Subcutaneous adipose tissue (tissue), 4 donors: ENCODE measurements around the gene FGF8. TPM values are rescaled to one million over a fixed set of nuclear protein-coding genes. Genes with fewer than 3 reads are reported as not detected.

Experiments
- total RNA-seq, 4 donors: library from RNA; depleted of rRNA; stranded (reverse); fragments of >200 nt; gene quantifications; one replicate each; pipeline ENCODE4 v1.1.0, GENCODE V29; 2016
- TF ChIP-seq, protein P1 (sequence below): fragments of 450-650 bp; IDR thresholded peaks from one replicate; pipeline ENCODE4 v1.5.1; 2016; ENCODE audit warnings: low read depth, mild to moderate bottlenecking, control low read depth, antibody characterized with exemption, moderate library complexity

FGF8 gene
- total RNA-seq, 4 donors from 2014 or later: not detected

DNA sequence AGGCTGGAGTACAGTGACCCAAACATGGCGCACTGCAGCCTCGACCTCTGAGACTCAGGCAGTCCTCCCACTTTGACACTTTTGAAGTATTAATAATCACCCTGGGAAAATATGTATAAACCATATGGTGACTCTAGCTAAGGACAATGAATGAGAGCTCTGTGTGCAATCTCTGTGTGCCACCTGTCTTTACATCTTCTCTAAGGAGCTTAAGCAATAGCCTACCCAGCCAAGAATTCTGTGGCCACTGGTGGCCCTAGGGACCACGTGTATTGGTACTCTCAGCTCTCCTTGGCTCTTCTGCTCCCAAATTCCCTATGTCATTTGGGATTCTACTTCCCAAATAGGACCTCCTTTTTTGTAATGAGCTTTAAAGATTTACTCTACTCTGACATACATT lies 23.7 kb downstream of the FGF8 start:
- TF ChIP-seq, protein P1, sequence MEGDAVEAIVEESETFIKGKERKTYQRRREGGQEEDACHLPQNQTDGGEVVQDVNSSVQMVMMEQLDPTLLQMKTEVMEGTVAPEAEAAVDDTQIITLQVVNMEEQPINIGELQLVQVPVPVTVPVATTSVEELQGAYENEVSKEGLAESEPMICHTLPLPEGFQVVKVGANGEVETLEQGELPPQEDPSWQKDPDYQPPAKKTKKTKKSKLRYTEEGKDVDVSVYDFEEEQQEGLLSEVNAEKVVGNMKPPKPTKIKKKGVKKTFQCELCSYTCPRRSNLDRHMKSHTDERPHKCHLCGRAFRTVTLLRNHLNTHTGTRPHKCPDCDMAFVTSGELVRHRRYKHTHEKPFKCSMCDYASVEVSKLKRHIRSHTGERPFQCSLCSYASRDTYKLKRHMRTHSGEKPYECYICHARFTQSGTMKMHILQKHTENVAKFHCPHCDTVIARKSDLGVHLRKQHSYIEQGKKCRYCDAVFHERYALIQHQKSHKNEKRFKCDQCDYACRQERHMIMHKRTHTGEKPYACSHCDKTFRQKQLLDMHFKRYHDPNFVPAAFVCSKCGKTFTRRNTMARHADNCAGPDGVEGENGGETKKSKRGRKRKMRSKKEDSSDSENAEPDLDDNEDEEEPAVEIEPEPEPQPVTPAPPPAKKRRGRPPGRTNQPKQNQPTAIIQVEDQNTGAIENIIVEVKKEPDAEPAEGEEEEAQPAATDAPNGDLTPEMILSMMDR: no peak

DNA sequence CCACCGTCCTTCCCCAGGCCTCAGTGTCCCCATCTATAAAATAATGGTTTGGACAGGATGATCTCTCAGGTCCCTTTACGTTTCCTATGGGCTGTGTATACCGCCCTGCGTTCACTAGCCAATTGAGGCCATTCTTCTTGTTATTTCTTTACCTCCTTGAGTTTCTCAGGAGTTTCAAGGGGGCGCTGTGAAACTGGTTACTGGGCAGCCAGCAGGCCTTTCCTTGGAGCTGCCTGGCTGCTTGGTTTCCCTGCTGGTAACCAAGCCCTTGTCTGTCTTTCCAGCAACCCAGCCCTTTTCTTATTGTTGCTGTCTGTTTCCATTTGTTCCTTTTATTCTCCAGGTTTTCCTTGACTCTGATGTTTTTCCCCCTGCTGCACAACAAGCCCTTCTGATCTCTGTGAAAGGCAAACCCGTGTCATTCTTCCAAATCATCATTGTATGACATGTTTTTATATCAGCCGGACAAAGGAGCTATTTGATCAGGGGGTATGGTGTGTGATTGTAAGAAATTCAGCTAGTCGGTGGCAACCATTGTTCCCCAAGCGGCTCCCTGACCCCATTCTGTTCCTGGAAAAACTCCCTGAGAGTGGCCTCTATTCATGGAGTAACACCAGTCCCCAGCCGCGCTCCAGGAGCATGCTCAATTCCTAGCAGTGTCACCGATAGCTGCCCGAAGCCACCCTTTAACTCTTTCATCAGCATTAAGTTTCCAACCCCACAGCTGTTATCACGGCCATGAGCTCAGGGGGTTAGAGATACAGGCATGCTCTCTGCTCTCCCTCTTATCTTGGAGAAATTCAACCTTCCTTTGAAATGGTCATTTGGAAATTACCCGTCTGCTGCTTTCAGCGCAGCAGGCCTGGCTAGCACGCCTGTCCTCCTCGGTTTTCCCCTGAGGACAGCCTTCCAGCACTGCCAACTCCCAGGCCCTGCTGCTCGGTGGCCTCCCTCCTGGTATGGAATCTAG lies 26.6 kb downstream of the FGF8 start:
- TF ChIP-seq, protein P1: no peak

DNA sequence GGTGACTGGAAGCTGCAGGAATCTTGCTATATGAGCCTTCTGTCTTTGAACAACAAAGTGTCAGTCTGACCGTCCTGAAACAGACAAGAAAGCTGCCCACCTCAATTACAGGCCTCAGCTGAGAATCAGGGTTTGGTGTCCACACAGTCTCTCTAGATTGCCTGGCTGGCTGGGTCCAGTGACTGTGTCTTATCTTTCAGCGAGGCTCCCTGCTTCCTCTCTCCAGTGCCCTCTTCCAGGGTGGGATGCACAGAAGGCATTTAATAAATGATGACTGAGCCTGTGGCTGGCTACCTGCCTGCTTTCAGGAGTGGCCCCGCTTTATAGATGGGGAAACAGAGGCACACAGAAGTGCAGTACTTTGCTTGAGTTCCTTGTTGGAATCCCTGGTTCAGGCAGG lies 27.4 kb downstream of the FGF8 start:
- TF ChIP-seq, protein P1: no peak

DNA sequence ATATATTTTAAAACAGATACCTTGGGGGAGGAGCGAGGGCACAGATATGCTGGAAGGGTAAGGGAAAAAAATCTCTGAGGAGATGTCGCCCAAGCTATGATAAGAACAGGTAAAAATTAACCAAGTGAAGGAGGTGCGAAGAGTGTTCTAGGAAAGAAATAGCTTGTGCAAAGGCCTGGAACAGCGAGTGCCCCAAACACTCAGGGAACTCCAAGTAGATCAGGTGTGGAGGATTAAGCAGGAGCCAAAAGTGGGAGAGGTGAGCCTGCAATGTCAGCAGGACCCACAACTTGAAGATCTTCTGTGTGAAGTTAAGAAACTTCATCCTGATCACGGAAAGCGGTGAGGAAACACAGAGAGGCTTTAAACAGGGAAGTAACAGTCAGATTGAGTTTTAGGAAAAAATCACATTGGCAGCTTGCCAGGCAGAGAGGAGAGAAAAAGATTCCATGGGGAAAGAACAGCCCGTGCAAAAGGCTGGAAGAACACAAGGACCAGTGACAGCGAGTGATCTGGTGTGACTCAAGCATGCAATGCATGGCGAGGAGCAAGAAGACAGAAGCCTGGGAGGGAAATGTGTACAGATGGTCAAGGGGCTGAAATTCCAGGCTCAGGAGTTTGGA lies 30.7 kb downstream of the FGF8 start:
- TF ChIP-seq, protein P1: no peak

DNA sequence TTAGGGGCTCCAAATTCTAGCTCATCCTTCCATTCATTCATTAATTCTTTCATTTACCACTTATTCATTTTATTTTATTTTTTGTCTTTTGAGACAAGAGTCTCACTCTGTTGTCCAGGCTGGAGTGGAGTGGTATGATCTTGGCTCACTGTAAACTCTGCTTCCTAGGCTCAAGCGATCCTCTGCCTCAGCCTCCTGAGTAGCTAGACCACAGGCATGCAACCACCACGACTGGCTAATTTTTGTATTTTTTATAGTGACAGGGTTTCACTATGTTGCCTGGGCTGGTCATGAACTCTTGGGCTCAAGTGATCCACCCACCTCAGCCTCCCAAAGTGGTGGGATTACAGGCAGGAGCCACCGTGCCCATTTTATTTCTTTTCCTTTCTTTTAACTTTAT lies 31.6 kb downstream of the FGF8 start:
- TF ChIP-seq, protein P1: no peak

DNA sequence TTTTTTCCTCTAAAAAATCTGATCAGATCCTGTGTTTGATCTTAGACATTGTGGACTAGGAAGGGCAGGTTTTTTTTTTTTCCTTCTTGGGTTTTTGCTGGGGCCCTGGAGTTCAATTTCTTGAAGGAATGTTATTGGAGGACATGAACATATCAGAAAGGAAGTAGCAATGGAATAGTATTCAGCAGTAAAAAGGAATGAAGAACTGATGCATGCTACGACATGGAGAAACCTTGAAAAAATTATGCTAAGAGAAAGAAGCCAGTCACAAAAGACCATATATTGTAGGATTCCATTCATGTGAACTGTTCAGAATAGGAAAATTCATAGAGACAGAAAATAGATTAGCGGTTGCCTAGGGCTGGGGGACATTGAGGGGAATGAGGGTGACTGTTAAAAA lies 34.0 kb downstream of the FGF8 start:
- TF ChIP-seq, protein P1: no peak

DNA sequence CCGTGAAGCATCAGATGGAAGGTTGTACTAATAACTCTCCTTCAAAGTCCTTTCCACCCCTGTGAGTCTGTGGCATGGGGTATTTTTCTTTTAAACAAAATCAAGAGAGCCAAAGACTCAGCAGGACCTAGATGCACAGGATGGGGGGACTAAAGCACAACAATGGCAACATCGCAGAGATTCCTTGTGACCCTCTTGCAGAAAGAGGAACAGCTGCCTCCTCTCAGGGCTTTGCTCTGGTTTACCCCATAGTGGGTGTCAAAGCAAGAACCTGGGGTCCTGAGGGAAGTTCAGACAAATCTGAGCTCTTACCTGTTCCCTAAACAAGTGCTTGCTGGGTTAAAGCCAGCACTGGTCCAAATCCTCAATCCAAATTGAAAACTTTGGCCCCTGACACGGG lies 39.2 kb downstream of the FGF8 start:
- TF ChIP-seq, protein P1: no peak
